Left lung (tissue), 10 donors: ENCODE data around the gene BRWD1. TPM values are rescaled to one million over a fixed set of nuclear protein-coding genes. Genes with fewer than 3 reads are reported as not detected.

Experiments
- ATAC-seq: fragments of 200-7000 bp; cut with Tn5 transposase; one replicate; pipeline ENCODE4 v1.9.1; 2020; ENCODE audit warnings: moderate library complexity
- DNase-seq, 4 donors: peaks; one replicate each; pipeline ENCODE4 v3.0.0-alpha.2; 2013 to 2020
- H3K27ac ChIP-seq, 2 donors: fragments of 200-600 bp; sonication (generic) in 1 of 2; one replicate each; pipeline versions ENCODE4 v1.5.0 to v1.8.0; 2020 to 2021
- H3K27me3 ChIP-seq, 2 donors: fragments of 200-600 bp; sonication (generic) in 1 of 2; one replicate each; pipeline versions ENCODE4 v1.5.0 to v1.8.0; 2020 to 2021
- H3K36me3 ChIP-seq, 2 donors: fragments of 200-600 bp; sonication (generic) in 1 of 2; one replicate each; pipeline versions ENCODE4 v1.5.0 to v1.8.0; 2020 to 2021
- H3K4me1 ChIP-seq, 2 donors: fragments of 200-600 bp; one replicate each; pipeline ENCODE4 v1.8.0; 2021
- H3K4me3 ChIP-seq, 2 donors: fragments of 200-600 bp; sonication (generic) in 1 of 2; one replicate each; pipeline versions ENCODE4 v1.5.0 to v1.8.0; 2020 to 2021; ENCODE audit warnings: mild to moderate bottlenecking in 1 of 2
- H3K9me3 ChIP-seq, 2 donors: fragments of 200-600 bp; sonication (generic) in 1 of 2; one replicate each; pipeline versions ENCODE4 v1.5.0 to v1.8.0; 2020 to 2021
- CTCF ChIP-seq, 2 donors: fragments of 200-600 bp; sonication (generic) in 1 of 2; IDR thresholded peaks; one replicate each; pipeline versions ENCODE4 v1.5.0 to v1.8.0; 2021; ENCODE audit warnings: antibody characterized with exemption in 2 of 2
- intact Hi-C, 2 donors: fragments of 100-400 bp; cut with DNase I; formaldehyde crosslinking; loops; one replicate each; pipeline versions ENCODE4 v1.11.2 to v1.14.2; 2022
- polyA plus RNA-seq, 6 donors: library from polyadenylated mRNA; unstranded; fragments of 120-200 nt; gene quantifications; one replicate each; pipeline ENCODE4 v1.2.1, GENCODE V29; 2013; ENCODE audit not compliant: insufficient read length in 6 of 6
- total RNA-seq, 2 donors: library from RNA; stranded (reverse); fragmentation: NEBNext Ultra II Directional; extraction: Animal tissue kit (Norgen Biotek cat#: 25700); gene quantifications; one replicate each; pipeline ENCODE4 v1.2.1, GENCODE V29; 2021
- donor health status: DM: no; HTN: yes; CAD: no.
- donor health status: DM: no; HTN: no; CAD: no.

The BRWD1 gene
- total and polyA plus RNA-seq, 8 donors, result 33.0 to 54.3 (median 47.3) TPM

- no peaks in the 10 kb centered on the region for H3K9me3 ChIP-seq
- ATAC-seq (peak; percentile 48), DNase-seq (no peak)
- H3K4me1 ChIP-seq, result no peaks in the 10 kb centered on the region
- no peak for TF ChIP-seq CTCF (IDR thresholded peaks at IDR 0.05)
- H3K4me3 ChIP-seq, result no peak overlapping the region
- intact Hi-C loops, result no loop called here
- H3K36me3 ChIP-seq, result peaks cover 0 to 65% of the 10 kb centered on the region in 2 donors
- H3K27me3 ChIP-seq, result no peaks in the 10 kb centered on the region
- peak overlapping the region; percentile 1 to 21 for H3K27ac ChIP-seq
Measured at GRCh38 chr21:39209334-39209688, 104.1 kb downstream of the BRWD1 start.

GRCh38 chr21:39208624-39209333 lies 104.7 kb downstream of the BRWD1 start:
- no peaks in the 10 kb centered on the region for H3K4me1 ChIP-seq
- intact Hi-C loops, result no loop called here
- no peak overlapping the region for H3K4me3 ChIP-seq
- no peak for TF ChIP-seq CTCF (IDR thresholded peaks at IDR 0.05)
- H3K9me3 ChIP-seq, result no peaks in the 10 kb centered on the region
- H3K36me3 ChIP-seq, result peaks cover 0 to 64% of the 10 kb centered on the region in 2 donors
- ATAC-seq, result peak; percentile 72
- H3K27me3 ChIP-seq, result no peaks in the 10 kb centered on the region
- peak in 2 of 4 donors; percentile 17 to 50 for DNase-seq
- H3K27ac ChIP-seq, result peak overlapping the region in 1 of 2 donors; percentile 21

- ATAC-seq, result no peak
- Histone ChIP-seq H3K36me3 (peaks cover 0 to 78% of the 10 kb centered on the region in 2 donors), H3K27ac (no peak overlapping the region), H3K4me3 (no peak overlapping the region), H3K27me3 (no peaks in the 10 kb centered on the region), H3K9me3 (no peaks in the 10 kb centered on the region), H3K4me1 (no peaks in the 10 kb centered on the region)
- no peak for DNase-seq
- peak in 1 of 2 donors; percentile 20 for TF ChIP-seq CTCF (IDR thresholded peaks at IDR 0.05)
- intact Hi-C loops, result no loop called here
Measured at GRCh38 chr21:39204134-39204533, 109.3 kb downstream of the BRWD1 start.

DNA sequence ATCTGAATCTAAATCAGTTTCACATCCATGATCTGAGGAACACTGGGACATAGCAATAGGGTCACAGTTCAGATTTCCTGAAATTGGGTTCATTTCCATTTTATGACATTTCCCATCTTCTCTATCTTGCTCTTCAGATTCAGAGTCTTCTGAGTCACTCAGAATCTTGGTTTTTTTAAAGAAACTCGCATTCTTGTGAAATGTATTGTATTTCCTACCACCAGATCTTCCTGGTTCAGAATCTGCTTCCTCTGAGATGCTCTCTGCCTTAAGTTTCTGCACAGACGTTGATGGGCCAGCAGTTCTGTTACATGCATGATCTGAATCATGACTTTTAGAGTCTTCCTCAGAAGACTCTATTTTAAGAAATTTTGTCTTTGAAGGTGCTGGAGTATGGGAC lies 114.6 kb downstream of the BRWD1 start:
- DNase-seq (no peak), ATAC-seq (no peak)
- Histone ChIP-seq H3K27me3 (no peaks in the 10 kb centered on the region), H3K36me3 (peaks cover 0 to 88% of the 10 kb centered on the region in 2 donors), H3K27ac (no peak overlapping the region), H3K4me1 (no peaks in the 10 kb centered on the region), H3K4me3 (no peak overlapping the region), H3K9me3 (no peaks in the 10 kb centered on the region)
- intact Hi-C loops, result no loop called here
- no peak for TF ChIP-seq CTCF (IDR thresholded peaks at IDR 0.05)

- Histone ChIP-seq H3K4me1 (no peaks in the 10 kb centered on the region), H3K36me3 (peaks cover 0 to 78% of the 10 kb centered on the region in 2 donors), H3K27me3 (no peaks in the 10 kb centered on the region), H3K9me3 (no peaks in the 10 kb centered on the region), H3K4me3 (no peak overlapping the region), H3K27ac (no peak overlapping the region)
- ATAC-seq (peak; percentile 87), DNase-seq (no peak)
- intact Hi-C loops, result no loop called here
- no peak for TF ChIP-seq CTCF (IDR thresholded peaks at IDR 0.05)
Measured at GRCh38 chr21:39197448-39198233, 115.8 kb downstream of the BRWD1 start.
